Hypothalamus (tissue), 51 donors: ENCODE results near the gene PRICKLE4.
A peak's percentile ranks its signal among the peaks of the same experiment; 100 is the strongest.

Experiments used
- DNase-seq, 51 donors: peaks; one replicate each; lab custom pipeline; 2025; lab: John Stamatoyannopoulos, UW

PRICKLE4 gene, protein sequence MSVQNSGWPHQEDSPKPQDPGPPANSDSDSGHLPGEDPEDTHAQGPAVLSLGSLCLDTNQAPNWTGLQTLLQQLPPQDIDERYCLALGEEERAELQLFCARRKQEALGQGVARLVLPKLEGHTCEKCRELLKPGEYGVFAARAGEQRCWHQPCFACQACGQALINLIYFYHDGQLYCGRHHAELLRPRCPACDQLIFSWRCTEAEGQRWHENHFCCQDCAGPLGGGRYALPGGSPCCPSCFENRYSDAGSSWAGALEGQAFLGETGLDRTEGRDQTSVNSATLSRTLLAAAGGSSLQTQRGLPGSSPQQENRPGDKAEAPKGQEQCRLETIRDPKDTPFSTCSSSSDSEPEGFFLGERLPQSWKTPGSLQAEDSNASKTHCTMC

DNA sequence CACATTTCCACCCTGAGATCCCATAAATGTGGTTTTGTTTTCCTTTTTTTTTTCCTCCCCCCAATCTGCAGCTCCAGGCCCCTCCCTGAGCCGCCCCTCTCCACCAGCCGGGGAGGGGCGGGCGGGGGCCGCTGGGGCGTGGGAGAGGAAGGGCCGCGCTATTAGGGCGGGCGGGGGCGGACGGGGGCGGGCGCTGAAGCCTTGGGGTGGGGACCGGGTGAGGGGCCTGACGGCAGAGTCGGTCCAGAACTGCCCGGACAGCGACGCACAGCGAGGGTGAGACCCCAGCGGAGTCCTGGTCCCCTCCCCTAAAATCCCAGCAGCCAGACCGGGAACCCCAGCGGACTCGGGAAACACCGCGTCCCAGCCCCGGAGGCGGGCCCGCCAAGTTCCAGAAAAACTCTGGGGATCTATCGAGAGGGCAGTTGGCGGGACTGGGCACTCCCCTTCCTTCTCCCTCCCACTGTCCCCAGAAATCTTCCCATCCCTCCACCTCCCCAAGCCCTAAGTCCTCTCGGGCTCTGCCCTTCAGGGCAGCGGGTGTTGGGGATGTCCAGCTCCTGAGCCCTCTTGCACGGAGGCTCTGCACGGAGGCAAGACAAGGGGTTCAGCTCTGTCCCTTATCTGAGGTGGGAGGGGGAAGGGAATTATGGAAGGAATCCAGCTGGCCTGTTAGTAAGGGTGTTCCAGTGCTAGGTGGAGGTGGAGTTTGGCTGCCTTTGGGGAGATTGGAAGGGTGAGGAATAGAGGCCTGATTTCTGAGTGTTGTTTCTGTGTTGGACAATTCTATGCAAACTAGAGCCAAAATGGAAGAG is at the start of gene PRICKLE4:
Gene PRICKLE4 (plus strand): TSS at position 232 of the 815 bp plus-strand sequence. CDS start 2,692 bp downstream, outside the sequence.
- DNase-seq = peak in 13 of 51 donors; percentile 5 to 50 (median 30)

GRCh38 chr6:41731561-41732086 is 49.0 kb upstream of the PRICKLE4 start:
- no peak for DNase-seq

DNA sequence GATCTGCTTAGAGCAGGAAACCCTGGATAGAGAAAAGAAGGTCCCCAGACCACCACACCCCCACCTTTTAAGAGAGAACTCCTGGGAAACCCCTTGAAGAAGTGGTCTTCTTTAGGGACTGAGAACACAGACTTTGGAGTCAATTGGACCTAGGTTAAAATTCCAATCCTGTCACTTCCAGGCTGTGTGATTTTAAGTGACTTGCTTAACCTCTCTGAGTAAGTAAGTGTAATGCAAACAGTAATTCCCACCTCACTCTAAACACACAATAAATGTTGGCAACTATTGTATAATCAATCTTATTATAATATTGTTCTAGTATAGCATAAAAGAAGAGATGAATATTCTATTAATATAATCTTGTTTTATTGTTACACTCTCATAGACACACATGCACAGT is 48.4 kb upstream of the PRICKLE4 start:
- no peak for DNase-seq

- peak in 9 of 51 donors; percentile 26 to 76 (median 50) for DNase-seq
Measured at GRCh38 chr6:41732591-41733359, 47.8 kb upstream of the PRICKLE4 start.

- peak in 2 of 51 donors; percentile 61 to 74 for DNase-seq
Measured at GRCh38 chr6:41733360-41733706, 47.2 kb upstream of the PRICKLE4 start.

DNA sequence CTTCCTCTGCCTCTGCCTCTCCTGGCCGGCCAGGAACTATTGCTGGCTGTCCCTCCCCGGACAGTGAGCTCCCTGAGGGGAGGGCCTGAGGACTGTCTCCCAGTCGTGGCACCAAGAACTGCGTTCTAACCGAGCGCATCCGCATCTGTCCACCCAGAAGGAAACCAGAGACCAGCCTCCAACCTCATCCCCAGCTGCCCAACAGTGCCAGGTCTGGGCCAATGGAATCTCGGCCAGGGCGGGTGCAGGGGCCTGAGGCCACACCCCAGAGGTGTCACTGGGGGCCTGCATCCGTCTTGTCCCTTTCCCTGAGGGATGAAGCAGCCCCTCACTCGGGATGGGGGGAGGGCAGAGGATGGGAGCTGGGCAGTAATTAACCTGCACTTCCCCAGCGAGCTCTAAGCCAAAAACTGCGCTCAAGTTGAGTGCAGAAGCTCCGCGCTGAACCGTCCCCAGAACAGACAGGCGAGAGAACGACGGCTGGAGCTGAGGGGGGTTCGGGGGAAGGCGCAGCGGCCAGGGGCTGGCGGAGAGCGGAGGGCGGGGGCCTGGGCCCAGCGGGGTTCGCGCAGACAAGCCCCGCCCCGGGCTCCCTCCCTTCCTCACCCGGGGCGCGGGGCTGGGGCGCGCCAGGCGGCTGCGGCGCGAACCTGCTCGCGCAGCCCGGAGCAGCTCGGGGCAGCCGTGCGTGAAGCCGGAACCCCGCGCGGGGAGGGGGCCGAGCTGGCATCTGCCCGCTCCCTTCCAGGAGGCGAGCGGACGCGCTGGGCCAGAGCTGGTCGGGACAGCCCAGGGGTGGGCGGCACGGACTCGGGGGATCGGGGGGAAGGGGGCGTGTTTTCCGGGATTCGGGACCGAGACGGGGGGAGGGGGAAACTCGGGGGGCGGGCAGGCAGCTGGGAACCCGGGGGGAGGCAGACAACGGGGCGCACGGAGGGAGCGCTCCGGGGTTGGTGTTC is 46.6 kb upstream of the PRICKLE4 start:
- DNase-seq = peak in 50 of 51 donors; percentile 31 to 97 (median 84)

DNA sequence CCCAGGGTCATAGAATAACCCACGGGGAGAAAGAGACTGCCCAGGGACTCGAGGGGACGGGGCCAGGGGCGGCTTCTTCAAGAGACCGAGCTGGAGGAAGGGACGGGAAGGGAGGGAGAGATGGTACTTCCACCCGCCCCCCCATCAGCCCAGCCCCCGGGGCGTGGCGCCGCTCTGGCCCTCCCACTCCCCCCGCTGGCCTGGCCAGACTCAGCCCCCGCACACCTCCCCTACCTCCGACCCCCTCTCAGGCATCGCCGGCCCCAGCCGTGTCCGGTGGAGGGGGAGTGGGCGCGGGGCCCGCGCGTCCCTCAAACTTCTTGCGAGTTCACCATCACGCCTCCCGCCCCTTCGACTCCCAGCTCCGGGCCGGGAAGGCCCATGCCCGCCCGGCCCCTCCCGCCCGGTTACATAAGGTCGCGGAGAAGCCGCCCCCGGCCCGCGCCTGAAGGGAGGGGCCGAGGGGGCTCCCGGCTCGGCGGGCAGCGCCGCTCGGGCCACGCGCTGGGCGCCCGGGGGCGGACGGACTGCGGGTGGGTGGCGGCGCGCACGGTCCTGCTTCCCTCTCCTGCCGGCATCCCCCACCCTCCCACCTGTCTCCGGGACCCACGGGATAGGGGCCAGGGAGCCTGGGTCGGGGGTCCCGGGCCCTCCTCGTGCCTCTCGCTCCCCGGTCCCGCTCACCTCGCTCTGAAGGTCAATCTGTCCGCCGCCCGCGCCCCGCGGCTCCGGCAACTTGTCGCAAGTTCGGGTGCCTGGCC is 45.7 kb upstream of the PRICKLE4 start:
- peak in 50 of 51 donors; percentile 52 to 97 (median 84) for DNase-seq

GRCh38 chr6:41735427-41736185 is 45.0 kb upstream of the PRICKLE4 start, which contains the start of gene TFEB:
Gene TFEB (minus strand): TSS chr6:41735608. CDS start chr6:41691213, 44,395 bp downstream.
- peak; percentile 57 to 98 (median 90) for DNase-seq

DNA sequence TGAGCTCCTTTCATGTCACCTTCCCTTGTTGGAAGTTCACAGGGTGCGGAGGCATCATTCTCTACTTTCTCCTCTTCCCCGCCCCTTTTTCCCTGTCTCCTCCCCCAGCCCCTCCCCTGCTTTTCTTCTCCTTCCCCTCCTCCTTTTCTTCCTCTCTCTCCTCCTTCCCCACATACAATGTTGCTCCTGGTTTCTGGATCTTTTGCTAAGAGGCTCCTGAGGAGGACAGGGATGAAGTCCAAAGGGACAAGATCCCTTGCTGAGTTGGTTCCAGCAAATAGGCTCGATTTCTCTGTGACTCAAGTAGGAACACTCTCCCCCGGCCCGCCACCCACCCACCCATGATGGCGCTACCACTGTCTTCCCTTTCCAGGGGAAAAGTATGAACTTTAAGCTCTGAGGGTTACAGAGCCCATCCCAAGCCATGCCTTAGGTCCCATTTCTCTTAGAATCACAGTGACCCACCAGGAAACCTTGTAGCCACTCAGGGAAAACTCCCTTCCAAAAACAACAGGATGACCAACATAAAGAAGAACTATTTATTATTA is 44.3 kb upstream of the PRICKLE4 start:
- no peak for DNase-seq

GRCh38 chr6:41736800-41737555 is 43.6 kb upstream of the PRICKLE4 start:
- DNase-seq = no peak

DNA sequence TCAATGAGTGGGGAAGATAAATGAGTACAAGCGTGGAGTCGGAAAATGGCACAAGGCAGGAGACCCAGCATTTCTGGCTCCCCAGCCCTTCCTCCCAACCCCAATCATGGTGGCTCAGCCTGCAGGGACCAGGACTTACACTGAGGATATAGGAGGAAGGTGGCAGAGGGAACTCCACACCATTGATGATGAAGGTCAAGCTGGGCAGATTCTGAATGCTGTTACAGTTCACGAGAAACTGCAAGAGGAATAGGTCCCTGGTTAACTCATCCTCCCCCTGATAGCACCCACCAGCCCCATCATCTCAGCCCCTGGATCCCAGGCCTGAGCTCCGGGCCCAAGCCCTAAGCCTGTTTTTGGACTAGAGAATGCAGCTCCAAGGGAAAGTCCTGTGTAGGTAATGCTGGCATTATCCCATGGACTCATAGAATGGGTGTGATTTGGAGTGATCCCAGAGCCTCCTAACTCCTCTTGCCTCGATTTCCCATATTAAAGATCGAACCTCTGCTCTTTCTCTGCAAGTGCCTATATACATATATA is 42.9 kb upstream of the PRICKLE4 start:
- no peak for DNase-seq

- no peak for DNase-seq
Measured at GRCh38 chr6:41739041-41739440, 41.5 kb upstream of the PRICKLE4 start.

DNA sequence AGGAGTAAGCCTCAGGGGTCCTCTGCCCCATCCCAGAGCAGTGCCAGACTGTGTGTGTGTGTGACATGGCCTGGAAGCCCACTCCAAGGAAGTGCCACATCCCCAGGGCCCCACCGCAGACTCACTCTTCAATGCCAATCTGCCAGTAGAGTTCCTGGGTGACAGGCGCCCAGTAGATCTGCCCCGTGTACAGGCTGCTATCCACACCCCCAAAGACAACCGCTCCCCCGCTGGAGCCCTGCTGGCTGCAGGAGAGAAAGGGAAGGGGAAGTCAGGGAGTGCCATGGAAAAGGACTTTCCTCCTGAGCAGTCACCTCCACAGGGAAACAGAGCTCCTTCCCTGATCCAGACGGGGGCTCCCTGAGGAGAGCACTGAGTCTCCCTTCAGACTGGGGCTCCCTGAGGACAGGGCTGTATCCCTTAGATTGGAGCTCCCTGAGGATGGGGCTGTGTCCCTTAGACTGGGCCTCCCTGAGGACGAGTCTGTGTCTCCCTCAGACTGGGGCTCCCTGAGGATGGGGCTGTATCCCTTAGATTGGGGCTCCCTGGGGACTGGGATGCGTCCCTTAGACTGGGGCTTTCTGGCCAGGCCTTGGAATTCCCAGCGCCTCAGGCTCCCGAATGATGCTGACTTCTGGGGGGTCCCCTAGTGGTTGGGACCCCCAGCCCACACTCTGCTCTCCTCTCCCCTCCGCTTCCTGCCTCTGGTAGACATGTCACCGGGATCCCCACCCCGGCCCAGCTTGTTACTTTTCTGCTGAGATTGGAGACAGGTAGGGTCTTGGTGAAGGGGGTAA is 40.0 kb upstream of the PRICKLE4 start:
- DNase-seq = no peak

GRCh38 chr6:41741625-41742490 is 38.7 kb upstream of the PRICKLE4 start:
- no peak for DNase-seq
